ENCODE measurements around the gene CDK9. TPM values are rescaled to one million over a fixed set of nuclear protein-coding genes. Genes with fewer than 3 reads are reported as not detected.
"Not testable (repeated sequence)": the region's sequence is repeated elsewhere in the genome, so short reads cannot be mapped to it uniquely, and the experiment has no call there.

CDK9 gene
- total RNA-seq, 1 donor from 2014 or later = 120 TPM

GRCh38 chr9:127753622-127754021, 32.2 kb upstream of the CDK9 start:
- Mint-ChIP-seq H3K4me3 (no peak overlapping the region), H3K4me1 (no peaks in the 10 kb centered on the region), H3K36me3 (no peaks in the 10 kb centered on the region), H3K27me3 (ENCODE audit: low read depth) (peaks cover 67% of the 10 kb centered on the region), H3K9me3 (no peaks in the 10 kb centered on the region), H3K27ac (no peak overlapping the region)
- DNase-seq (ENCODE audit: low spot score in 2 of 2, unreplicated experiment in 2 of 2) = no peak
- no peak for TF ChIP-seq CTCF (IDR thresholded peaks at IDR 0.05; ENCODE audit: unreplicated experiment)

- Mint-ChIP-seq H3K4me3 (peak overlapping the region; percentile 4), H3K9me3 (no peaks in the 10 kb centered on the region), H3K27ac (no peak overlapping the region), H3K27me3 (ENCODE audit: low read depth) (peaks cover 70% of the 10 kb centered on the region), H3K36me3 (no peaks in the 10 kb centered on the region), H3K4me1 (no peaks in the 10 kb centered on the region)
- no peak for TF ChIP-seq CTCF (IDR thresholded peaks at IDR 0.05; ENCODE audit: unreplicated experiment)
- no peak for DNase-seq (ENCODE audit: low spot score in 2 of 2, unreplicated experiment in 2 of 2)
These were observed 31.5 kb upstream of the CDK9 start for GRCh38 chr9:127754099-127755060.

GRCh38 chr9:127755061-127756060, 30.5 kb upstream of the CDK9 start:
- no peaks in the 10 kb centered on the region for H3K36me3 Mint-ChIP-seq
- TF ChIP-seq CTCF (IDR thresholded peaks at IDR 0.05; ENCODE audit: unreplicated experiment) = no peak
- H3K4me3 Mint-ChIP-seq = peak overlapping the region; percentile 24
- no peaks in the 10 kb centered on the region for H3K4me1 Mint-ChIP-seq
- H3K27me3 Mint-ChIP-seq (ENCODE audit: low read depth) = peaks cover 68% of the 10 kb centered on the region
- H3K27ac Mint-ChIP-seq = no peak overlapping the region
- no peaks in the 10 kb centered on the region for H3K9me3 Mint-ChIP-seq
- no peak for DNase-seq (ENCODE audit: low spot score in 2 of 2, unreplicated experiment in 2 of 2)

GRCh38 chr9:127756233-127756632, 29.6 kb upstream of the CDK9 start:
- no peaks in the 10 kb centered on the region for H3K4me1 Mint-ChIP-seq
- no peak overlapping the region for H3K4me3 Mint-ChIP-seq
- H3K27ac Mint-ChIP-seq = no peak overlapping the region
- H3K36me3 Mint-ChIP-seq = no peaks in the 10 kb centered on the region
- no peaks in the 10 kb centered on the region for H3K9me3 Mint-ChIP-seq
- peaks cover 62% of the 10 kb centered on the region for H3K27me3 Mint-ChIP-seq (ENCODE audit: low read depth)
- TF ChIP-seq CTCF (IDR thresholded peaks at IDR 0.05; ENCODE audit: unreplicated experiment) = no peak
- DNase-seq (ENCODE audit: low spot score in 2 of 2, unreplicated experiment in 2 of 2) = no peak

- H3K9me3 Mint-ChIP-seq; H3K27ac Mint-ChIP-seq; H3K4me1 Mint-ChIP-seq; DNase-seq (ENCODE audit: low spot score in 2 of 2, unreplicated experiment in 2 of 2); H3K4me3 Mint-ChIP-seq; H3K36me3 Mint-ChIP-seq: not testable (repeated sequence)
- H3K27me3 Mint-ChIP-seq (ENCODE audit: low read depth) = peaks cover 59% of the 10 kb centered on the region
These were observed 29.1 kb upstream of the CDK9 start for GRCh38 chr9:127756776-127757175.

All from mesothelial cell of epicardium (in vitro differentiated cells).